ENCODE data around the gene C1QTNF8.

The C1QTNF8 gene

GRCh38 chr16:1096169-1097082 lies at the start of gene C1QTNF8:
C1QTNF8 (minus strand) TSS chr16:1096244; CDS start chr16:1094922, 1,322 bp downstream.
- DNase-seq, result no peak

- DNase-seq, result no peak
Measured at GRCh38 chr16:1145383-1146100, 49.5 kb upstream of the C1QTNF8 start.

GRCh38 chr16:1144476-1145382 lies 48.7 kb upstream of the C1QTNF8 start:
- DNase-seq, result no peak

- DNase-seq, result no peak
Measured at GRCh38 chr16:1143761-1144450, 47.9 kb upstream of the C1QTNF8 start.

GRCh38 chr16:1142911-1143310 lies 46.9 kb upstream of the C1QTNF8 start:
- no peak for DNase-seq

GRCh38 chr16:1141716-1142115 lies 45.7 kb upstream of the C1QTNF8 start:
- DNase-seq, result no peak

- DNase-seq, result no peak
Measured at GRCh38 chr16:1141191-1141590, 45.1 kb upstream of the C1QTNF8 start.

GRCh38 chr16:1140582-1141162 lies 44.6 kb upstream of the C1QTNF8 start:
- no peak for DNase-seq

GRCh38 chr16:1137604-1138003 lies 41.6 kb upstream of the C1QTNF8 start:
- no peak for DNase-seq

GRCh38 chr16:1135459-1135825 lies 39.4 kb upstream of the C1QTNF8 start:
- DNase-seq, result no peak

GRCh38 chr16:1134776-1135458 lies 38.9 kb upstream of the C1QTNF8 start:
- no peak for DNase-seq

- no peak for DNase-seq
Measured at GRCh38 chr16:1133810-1134520, 37.9 kb upstream of the C1QTNF8 start.

GRCh38 chr16:1133271-1133670 lies 37.2 kb upstream of the C1QTNF8 start:
- DNase-seq, result no peak

- DNase-seq, result no peak
Measured at GRCh38 chr16:1132431-1132830, 36.4 kb upstream of the C1QTNF8 start.

- no peak for DNase-seq
Measured at GRCh38 chr16:1131378-1131994, 35.4 kb upstream of the C1QTNF8 start.

- no peak for DNase-seq
Measured at GRCh38 chr16:1130382-1130781, 34.3 kb upstream of the C1QTNF8 start.

GRCh38 chr16:1129106-1129960 lies 33.3 kb upstream of the C1QTNF8 start:
- DNase-seq, result no peak

- DNase-seq, result no peak
Measured at GRCh38 chr16:1127971-1128715, 32.1 kb upstream of the C1QTNF8 start.

- DNase-seq, result no peak
Measured at GRCh38 chr16:1127101-1127500, 31.1 kb upstream of the C1QTNF8 start.

Measured in GF-D8 (cell line).